ACC112 (cell line): ENCODE results near the gene NAALADL2.

Experiments
- H2AFZ ChIP-seq: fragments of 200-600 bp; sonication (generic); one replicate; pipeline ENCODE4 v1.6.0; 2017; ENCODE audit warnings: antibody characterized with exemption, low read length; ENCODE audit not compliant: unreplicated experiment
- H3K27ac ChIP-seq: fragments of 200-600 bp; sonication (generic); 2 replicates; pipeline ENCODE4 v1.5.1; 2014; ENCODE audit warnings: low read depth, mild to moderate bottlenecking, antibody characterized with exemption, low read length, moderate library complexity
- H3K27me3 ChIP-seq: fragments of 200-600 bp; sonication (generic); 2 replicates; pipeline ENCODE4 v1.6.1; 2014; ENCODE audit warnings: mild to moderate bottlenecking, antibody characterized with exemption, low read length, moderate library complexity, mixed read lengths; ENCODE audit not compliant: insufficient read depth
- H3K36me3 ChIP-seq: fragments of 200-600 bp; sonication (generic); 2 replicates; pipeline ENCODE4 v1.6.1; 2016; ENCODE audit warnings: mild to moderate bottlenecking, antibody characterized with exemption, low read length, moderate library complexity, mixed read lengths; ENCODE audit not compliant: insufficient read depth
- H3K4me1 ChIP-seq: fragments of 200-600 bp; sonication (generic); one replicate; pipeline ENCODE4 v1.6.1; 2016; ENCODE audit warnings: low read length, mixed read lengths; ENCODE audit not compliant: insufficient read depth, unreplicated experiment, control insufficient read depth
- H3K4me3 ChIP-seq: fragments of 200-600 bp; sonication (generic); 2 replicates; pipeline ENCODE4 v1.5.1; 2014; ENCODE audit warnings: mild to moderate bottlenecking, low read depth, low read length
- H3K79me2 ChIP-seq: fragments of 200-600 bp; sonication (generic); one replicate; pipeline ENCODE4 v1.6.0; 2016; ENCODE audit warnings: low read length; ENCODE audit not compliant: control insufficient read depth, unreplicated experiment, insufficient read depth

The NAALADL2 gene

DNA sequence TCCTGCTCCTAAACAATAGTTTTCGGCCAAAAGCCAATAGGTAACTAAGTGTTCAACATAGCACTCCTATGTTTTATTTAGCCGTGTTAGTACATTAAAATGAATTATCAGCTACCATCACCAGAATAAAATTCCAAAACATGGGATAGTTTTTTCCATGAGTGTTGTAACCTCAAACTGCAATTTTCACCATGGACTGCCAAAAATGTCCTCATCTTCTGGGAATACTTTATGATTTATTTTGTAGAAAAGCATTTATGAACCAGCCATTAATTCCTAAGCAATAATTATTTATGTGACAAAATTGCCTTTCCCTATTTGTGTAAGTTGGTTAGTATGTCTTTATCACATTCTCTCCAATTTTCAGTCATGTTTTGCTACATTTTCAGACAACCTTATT, 438.1 kb downstream of the NAALADL2 start:
- Histone ChIP-seq H3K79me2 (no peaks in the 10 kb centered on the region), H2AFZ (no peak overlapping the region), H3K27ac (no peak overlapping the region), H3K4me3 (no peak overlapping the region), H3K36me3 (no peaks in the 10 kb centered on the region), H3K27me3 (no peaks in the 10 kb centered on the region), H3K4me1 (no peaks in the 10 kb centered on the region)

DNA sequence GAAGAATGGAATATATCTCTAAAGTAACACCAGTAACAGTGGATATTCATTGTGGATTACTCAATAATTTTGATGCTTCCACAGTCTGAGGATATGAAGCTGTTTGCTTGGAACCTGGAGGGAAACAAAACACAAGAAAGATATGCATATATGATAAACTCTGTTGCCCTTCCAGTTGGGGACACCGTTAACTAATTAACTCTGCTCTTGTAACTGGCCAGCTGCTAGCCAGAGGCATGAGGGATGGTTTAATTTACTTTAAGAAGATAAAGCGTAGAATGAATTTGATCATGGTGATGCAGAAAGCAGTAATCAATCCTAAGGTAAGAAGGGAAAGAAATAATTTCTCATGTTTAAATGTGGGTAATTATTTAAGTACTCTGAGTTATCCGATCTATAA, 442.6 kb downstream of the NAALADL2 start:
- H2AFZ ChIP-seq, result no peak overlapping the region
- no peak overlapping the region for H3K4me3 ChIP-seq
- H3K4me1 ChIP-seq, result no peaks in the 10 kb centered on the region
- H3K79me2 ChIP-seq, result no peaks in the 10 kb centered on the region
- H3K27ac ChIP-seq, result no peak overlapping the region
- no peaks in the 10 kb centered on the region for H3K27me3 ChIP-seq
- no peaks in the 10 kb centered on the region for H3K36me3 ChIP-seq

GRCh38 chr3:175304404-175304803, 445.3 kb downstream of the NAALADL2 start:
- Histone ChIP-seq H3K27me3 (no peaks in the 10 kb centered on the region), H3K27ac (no peak overlapping the region), H3K36me3 (no peaks in the 10 kb centered on the region), H3K4me3 (no peak overlapping the region), H3K79me2 (no peaks in the 10 kb centered on the region), H2AFZ (peak overlapping the region; percentile 37), H3K4me1 (peaks cover 5% of the 10 kb centered on the region)

DNA sequence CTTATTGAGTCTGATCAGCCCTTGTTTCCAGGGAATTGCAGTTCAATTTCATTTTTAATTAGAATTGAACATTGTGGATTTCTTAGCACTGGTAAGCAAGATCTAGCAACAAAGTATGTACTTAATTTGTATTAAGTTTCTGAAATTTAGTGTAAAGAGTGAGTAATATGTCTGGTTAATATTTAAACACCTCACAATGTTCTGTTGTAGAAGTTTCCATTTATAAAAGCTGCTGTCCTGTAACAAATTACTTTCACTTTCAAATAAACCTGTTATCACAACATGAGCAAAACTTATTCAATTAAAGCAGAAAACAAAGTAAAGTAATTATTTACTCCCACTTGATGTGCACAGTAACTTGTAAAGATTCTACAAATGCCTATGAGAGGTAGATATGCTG, 448.5 kb downstream of the NAALADL2 start:
- peak overlapping the region; percentile 66 for H3K4me3 ChIP-seq
- H3K27ac ChIP-seq, result no peak overlapping the region
- H3K27me3 ChIP-seq, result no peaks in the 10 kb centered on the region
- H3K36me3 ChIP-seq, result no peaks in the 10 kb centered on the region
- no peaks in the 10 kb centered on the region for H3K79me2 ChIP-seq
- H2AFZ ChIP-seq, result peak overlapping the region; percentile 92
- H3K4me1 ChIP-seq, result peaks cover 5% of the 10 kb centered on the region

DNA sequence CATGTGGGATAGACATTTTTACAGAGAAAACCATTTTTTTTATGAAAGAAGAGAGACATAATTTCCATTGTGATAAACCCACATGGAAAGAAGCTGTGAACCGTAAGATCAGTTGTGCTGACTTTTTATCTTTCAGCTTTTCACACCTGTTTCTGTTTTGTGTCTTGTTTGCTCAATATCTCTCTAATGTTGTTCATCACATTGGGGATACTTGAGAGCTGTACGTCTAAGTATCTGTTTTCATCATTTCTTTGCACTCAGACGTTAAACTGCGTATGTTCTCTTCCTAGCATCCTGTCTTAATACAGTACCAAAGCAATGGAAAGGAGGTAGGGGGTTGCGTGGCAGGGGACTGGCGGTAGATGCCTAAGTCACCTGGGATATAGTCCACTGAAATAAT, 449.0 kb downstream of the NAALADL2 start:
- Histone ChIP-seq H2AFZ (peak overlapping the region; percentile 92), H3K4me3 (peak overlapping the region; percentile 66), H3K4me1 (peaks cover 9% of the 10 kb centered on the region), H3K27me3 (no peaks in the 10 kb centered on the region), H3K36me3 (no peaks in the 10 kb centered on the region), H3K79me2 (no peaks in the 10 kb centered on the region), H3K27ac (no peak overlapping the region)

- Histone ChIP-seq H3K79me2 (no peaks in the 10 kb centered on the region), H3K27me3 (no peaks in the 10 kb centered on the region), H3K4me3 (no peak overlapping the region), H3K27ac (no peak overlapping the region), H3K4me1 (peaks cover 9% of the 10 kb centered on the region), H2AFZ (peak overlapping the region; percentile 57), H3K36me3 (no peaks in the 10 kb centered on the region)
These were observed 450.9 kb downstream of the NAALADL2 start for GRCh38 chr3:175310046-175310445.

DNA sequence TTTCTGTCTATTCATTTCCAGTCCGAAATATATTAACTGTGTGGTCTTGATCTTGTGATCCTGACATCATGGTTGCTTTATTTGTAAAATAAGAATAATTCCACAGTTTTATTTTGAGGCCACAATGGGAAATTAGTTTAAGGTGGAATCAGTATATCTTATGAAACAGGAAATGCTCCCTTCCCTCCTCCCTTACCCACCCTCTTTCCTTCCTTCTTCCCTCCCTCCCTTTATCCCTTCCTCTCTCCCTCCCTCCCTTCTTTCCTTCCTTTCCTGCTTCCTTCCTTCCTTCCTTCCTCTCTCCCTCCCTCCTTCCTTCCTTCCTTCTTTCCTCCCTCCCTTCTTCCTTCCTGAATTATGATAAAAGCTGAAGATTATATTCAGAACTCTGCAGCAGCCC, 452.3 kb downstream of the NAALADL2 start:
- H3K4me3 ChIP-seq, result no peak overlapping the region
- H3K36me3 ChIP-seq, result no peaks in the 10 kb centered on the region
- no peak overlapping the region for H3K27ac ChIP-seq
- H3K4me1 ChIP-seq, result peaks cover 9% of the 10 kb centered on the region
- no peak overlapping the region for H2AFZ ChIP-seq
- no peaks in the 10 kb centered on the region for H3K79me2 ChIP-seq
- H3K27me3 ChIP-seq, result no peaks in the 10 kb centered on the region

DNA sequence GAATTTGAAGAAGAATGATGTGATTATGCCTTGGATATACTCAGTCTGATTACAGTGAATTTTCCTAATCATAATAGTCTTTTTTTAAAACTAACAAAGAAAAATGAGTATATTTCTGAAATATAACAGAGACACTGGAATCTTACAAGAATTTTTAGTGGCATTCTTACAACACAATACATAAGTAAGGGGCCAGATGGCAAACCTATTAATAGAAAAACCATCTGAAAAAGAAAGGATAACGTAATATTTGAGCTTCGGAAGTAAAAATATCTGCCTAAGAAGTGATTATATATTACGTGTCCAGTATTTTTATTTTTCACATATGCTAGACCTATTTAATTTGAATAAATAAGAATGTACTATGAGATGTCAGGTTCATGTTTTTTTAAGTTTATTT, 452.8 kb downstream of the NAALADL2 start:
- Histone ChIP-seq H3K4me3 (no peak overlapping the region), H3K79me2 (no peaks in the 10 kb centered on the region), H3K4me1 (peaks cover 9% of the 10 kb centered on the region), H2AFZ (no peak overlapping the region), H3K36me3 (no peaks in the 10 kb centered on the region), H3K27me3 (no peaks in the 10 kb centered on the region), H3K27ac (no peak overlapping the region)

DNA sequence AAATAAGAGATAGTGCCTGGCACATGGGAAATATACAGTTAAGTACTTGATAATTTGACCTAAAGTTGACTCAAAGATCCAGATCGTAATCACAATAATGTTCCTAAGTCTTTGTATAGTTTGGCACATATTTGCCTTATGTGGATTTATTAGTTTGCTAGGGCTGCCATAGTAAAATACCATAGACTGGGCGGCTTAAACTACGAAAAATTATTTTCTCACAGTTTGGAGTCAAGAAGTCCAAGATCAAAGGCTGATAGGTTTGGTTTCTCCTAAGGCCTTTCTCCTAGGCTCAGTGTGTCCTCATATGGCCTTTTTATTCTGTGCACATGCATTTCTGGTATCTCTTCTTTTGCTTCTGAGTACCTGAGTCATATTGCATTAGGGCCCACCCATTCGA, 453.7 kb downstream of the NAALADL2 start:
- no peaks in the 10 kb centered on the region for H3K27me3 ChIP-seq
- H3K4me1 ChIP-seq, result peaks cover 9% of the 10 kb centered on the region
- no peaks in the 10 kb centered on the region for H3K36me3 ChIP-seq
- no peak overlapping the region for H3K27ac ChIP-seq
- no peak overlapping the region for H2AFZ ChIP-seq
- H3K79me2 ChIP-seq, result no peaks in the 10 kb centered on the region
- H3K4me3 ChIP-seq, result no peak overlapping the region

- Histone ChIP-seq H3K79me2 (no peaks in the 10 kb centered on the region), H3K4me3 (no peak overlapping the region), H3K36me3 (no peaks in the 10 kb centered on the region), H3K4me1 (peaks cover 5% of the 10 kb centered on the region), H3K27me3 (no peaks in the 10 kb centered on the region), H2AFZ (no peak overlapping the region), H3K27ac (no peak overlapping the region)
These were observed 457.7 kb downstream of the NAALADL2 start for GRCh38 chr3:175316799-175317198.

DNA sequence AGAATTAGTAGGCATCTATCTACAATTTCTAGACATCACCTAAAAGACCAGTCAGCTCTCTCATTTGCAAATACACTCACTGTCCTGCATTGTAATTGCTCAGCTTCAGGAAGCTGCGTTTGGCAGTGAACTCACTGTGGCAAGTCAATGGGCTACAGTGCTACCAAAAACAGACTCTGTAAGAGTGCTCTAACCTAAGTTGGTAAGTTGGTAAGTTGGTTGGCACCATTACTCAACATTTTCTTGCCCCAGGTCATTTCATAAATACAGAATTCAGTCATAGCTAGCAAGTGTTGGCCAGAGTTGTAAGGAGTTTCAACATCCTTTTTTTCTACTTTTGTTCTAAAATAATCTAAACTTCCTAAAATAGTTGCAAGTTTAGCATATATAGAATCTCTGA, 466.3 kb downstream of the NAALADL2 start:
- H3K36me3 ChIP-seq, result no peaks in the 10 kb centered on the region
- H3K4me1 ChIP-seq, result no peaks in the 10 kb centered on the region
- H3K27me3 ChIP-seq, result no peaks in the 10 kb centered on the region
- no peak overlapping the region for H2AFZ ChIP-seq
- H3K4me3 ChIP-seq, result no peak overlapping the region
- H3K79me2 ChIP-seq, result no peaks in the 10 kb centered on the region
- no peak overlapping the region for H3K27ac ChIP-seq
